ENCODE data around the gene PRKAR1B. TPM values are rescaled to one million over a fixed set of nuclear protein-coding genes. Genes with fewer than 3 reads are reported as not detected.

Gene PRKAR1B
- total RNA-seq, 2 experiments from 2014 or later = 48.7 to 49.9 TPM

DNA sequence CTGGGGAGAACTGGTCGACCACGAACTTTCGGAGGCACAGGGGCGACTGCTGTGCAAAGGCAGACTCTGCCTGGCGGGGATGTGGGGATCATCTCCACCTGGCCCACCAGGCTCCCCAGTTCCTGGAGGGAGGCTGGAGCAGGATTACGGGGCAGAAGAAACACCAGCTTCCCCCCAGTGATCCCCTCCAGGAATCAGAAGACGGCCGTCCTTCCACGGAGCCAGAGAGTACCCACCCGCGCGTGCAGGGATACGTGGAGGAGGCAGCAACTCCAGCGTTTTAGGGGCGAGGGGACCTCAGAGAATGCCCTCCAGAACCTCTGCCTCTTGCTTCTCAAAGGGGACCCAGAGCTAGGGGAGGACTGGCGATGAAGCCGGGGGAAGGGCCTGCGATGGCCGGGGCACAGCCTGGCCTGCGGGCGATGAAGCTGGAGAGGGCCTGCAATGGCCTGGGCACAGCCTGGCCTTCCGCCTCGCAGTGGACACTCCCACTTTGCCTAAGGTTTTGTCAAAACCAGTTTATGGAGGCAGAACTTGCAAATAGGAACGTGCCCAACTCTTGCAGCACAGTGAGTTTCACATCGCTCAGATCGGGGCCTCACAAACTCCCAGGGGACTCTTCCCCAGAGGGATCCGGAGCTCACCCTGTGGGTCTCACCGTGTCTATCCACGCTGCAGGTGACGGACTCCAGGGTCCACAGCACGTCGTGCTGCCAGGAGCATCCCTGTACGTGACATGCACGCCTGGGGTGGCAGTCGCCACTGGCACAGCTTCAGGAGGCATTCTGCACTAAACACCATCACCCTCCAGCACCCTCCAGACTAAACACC lies 129.5 kb downstream of the PRKAR1B start:
- POLR2A ChIA-PET = interaction anchor here (1.3 kb wide), 1 partner anchor 11 kb away, joined by 5 read pairs; no protein-coding TSS in a partner anchor
- H3K4me3 Mint-ChIP-seq = no peak overlapping the region
- H3K9me3 Mint-ChIP-seq = peaks cover 2% of the 10 kb centered on the region
- peaks cover 63% of the 10 kb centered on the region for H3K4me1 Mint-ChIP-seq (ENCODE audit: low read depth)
- TF ChIP-seq, protein P1, sequence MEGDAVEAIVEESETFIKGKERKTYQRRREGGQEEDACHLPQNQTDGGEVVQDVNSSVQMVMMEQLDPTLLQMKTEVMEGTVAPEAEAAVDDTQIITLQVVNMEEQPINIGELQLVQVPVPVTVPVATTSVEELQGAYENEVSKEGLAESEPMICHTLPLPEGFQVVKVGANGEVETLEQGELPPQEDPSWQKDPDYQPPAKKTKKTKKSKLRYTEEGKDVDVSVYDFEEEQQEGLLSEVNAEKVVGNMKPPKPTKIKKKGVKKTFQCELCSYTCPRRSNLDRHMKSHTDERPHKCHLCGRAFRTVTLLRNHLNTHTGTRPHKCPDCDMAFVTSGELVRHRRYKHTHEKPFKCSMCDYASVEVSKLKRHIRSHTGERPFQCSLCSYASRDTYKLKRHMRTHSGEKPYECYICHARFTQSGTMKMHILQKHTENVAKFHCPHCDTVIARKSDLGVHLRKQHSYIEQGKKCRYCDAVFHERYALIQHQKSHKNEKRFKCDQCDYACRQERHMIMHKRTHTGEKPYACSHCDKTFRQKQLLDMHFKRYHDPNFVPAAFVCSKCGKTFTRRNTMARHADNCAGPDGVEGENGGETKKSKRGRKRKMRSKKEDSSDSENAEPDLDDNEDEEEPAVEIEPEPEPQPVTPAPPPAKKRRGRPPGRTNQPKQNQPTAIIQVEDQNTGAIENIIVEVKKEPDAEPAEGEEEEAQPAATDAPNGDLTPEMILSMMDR (IDR thresholded peaks at IDR 0.05) = no peak
- H3K27ac Mint-ChIP-seq = no peak overlapping the region
- ATAC-seq (no peak), DNase-seq (no peak)
- CTCF ChIA-PET = interaction anchor here (0.6 kb wide), 1 partner anchor 43 kb away, joined by 3 read pairs; no protein-coding TSS in a partner anchor
- H3K27me3 Mint-ChIP-seq = no peaks in the 10 kb centered on the region
- H3K36me3 Mint-ChIP-seq (ENCODE audit: low read depth) = peaks cover 50% of the 10 kb centered on the region
- intact Hi-C loops (cut with micrococcal nuclease) = no loop called here

GRCh38 chr7:596819-597182 lies 130.3 kb downstream of the PRKAR1B start:
- TF ChIP-seq, protein P1 (IDR thresholded peaks at IDR 0.05) = no peak
- no peaks in the 10 kb centered on the region for H3K27me3 Mint-ChIP-seq
- ChIA-PET CTCF (no interaction called here), POLR2A (interaction anchor here (1.3 to 2.2 kb wide), 4 partner anchors 8 to 17 kb away, joined by 5 to 10 read pairs (median 6); no protein-coding TSS in a partner anchor)
- no peak for DNase-seq
- H3K9me3 Mint-ChIP-seq = peaks cover 2% of the 10 kb centered on the region
- H3K36me3 Mint-ChIP-seq (ENCODE audit: low read depth) = peaks cover 50% of the 10 kb centered on the region
- H3K27ac Mint-ChIP-seq = no peak overlapping the region
- intact Hi-C loops (cut with micrococcal nuclease) = no loop called here
- no peak overlapping the region for H3K4me3 Mint-ChIP-seq
- no peak for ATAC-seq
- peaks cover 63% of the 10 kb centered on the region for H3K4me1 Mint-ChIP-seq (ENCODE audit: low read depth)

- H3K9me3 Mint-ChIP-seq = peaks cover 2% of the 10 kb centered on the region
- CTCF ChIA-PET = no interaction called here
- DNase-seq (no peak), ATAC-seq (no peak)
- intact Hi-C loops (cut with micrococcal nuclease) = no loop called here
- H3K4me3 Mint-ChIP-seq = no peak overlapping the region
- H3K27me3 Mint-ChIP-seq = no peaks in the 10 kb centered on the region
- POLR2A ChIA-PET = interaction anchor here (0.7 to 2.2 kb wide), 6 partner anchors 8 to 130 kb away, joined by 3 to 10 read pairs (median 5); partner anchors contain the start of genes DNAAF5 and PRKAR1B
- H3K36me3 Mint-ChIP-seq (ENCODE audit: low read depth) = peaks cover 47% of the 10 kb centered on the region
- no peak overlapping the region for H3K27ac Mint-ChIP-seq
- TF ChIP-seq, protein P1 (IDR thresholded peaks at IDR 0.05) = no peak
- H3K4me1 Mint-ChIP-seq (ENCODE audit: low read depth) = peaks cover 62% of the 10 kb centered on the region
Measured at GRCh38 chr7:596071-596818, 130.8 kb downstream of the PRKAR1B start.

DNA sequence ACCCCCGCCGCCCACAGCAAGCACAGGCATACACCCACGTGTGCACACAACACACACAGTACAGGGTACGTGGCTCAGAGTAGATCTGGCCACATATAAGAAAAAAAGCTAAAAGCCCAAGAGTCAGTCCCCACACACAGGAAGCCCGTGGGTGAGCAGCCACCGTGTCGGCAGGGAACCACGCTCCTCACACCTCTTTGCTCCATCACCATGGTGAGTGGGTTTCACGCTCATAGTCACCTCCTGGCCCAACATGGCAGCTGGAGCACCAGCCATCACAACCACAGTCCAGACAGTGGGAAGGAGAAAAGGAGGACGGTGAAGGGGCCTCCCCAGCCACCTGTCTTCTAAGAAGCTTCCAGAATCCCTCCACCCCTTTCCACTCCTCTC lies 131.5 kb downstream of the PRKAR1B start:
- Mint-ChIP-seq H3K27me3 (no peaks in the 10 kb centered on the region), H3K4me1 (ENCODE audit: low read depth) (peaks cover 56% of the 10 kb centered on the region), H3K27ac (peak overlapping the region; percentile 31), H3K4me3 (no peak overlapping the region), H3K9me3 (peaks cover 2% of the 10 kb centered on the region), H3K36me3 (ENCODE audit: low read depth) (peaks cover 44% of the 10 kb centered on the region)
- CTCF ChIA-PET = no interaction called here
- POLR2A ChIA-PET = interaction anchor here (0.7 to 2.2 kb wide), 5 partner anchors 9 to 131 kb away, joined by 3 to 10 read pairs (median 5); partner anchors contain the start of genes DNAAF5 and PRKAR1B
- ATAC-seq = peak; percentile 48
- intact Hi-C loops (cut with micrococcal nuclease) = no loop called here
- DNase-seq = peak; percentile 56
- TF ChIP-seq, protein P1 (IDR thresholded peaks at IDR 0.05) = no peak
